Activated naive CD8-positive, alpha-beta T cell (primary cell): ENCODE data around the gene CDK11A.
"Not testable (repeated sequence)": the region's sequence is repeated elsewhere in the genome, so short reads cannot be mapped to it uniquely, and the experiment has no call there.

Experiments
- H3K27ac Mint-ChIP-seq: one replicate; pipeline ENCODE4 v1.8.0; 2021; ENCODE audit warnings: mixed read lengths
- H3K27me3 Mint-ChIP-seq: one replicate; pipeline ENCODE4 v1.8.0; 2021; ENCODE audit warnings: mixed read lengths
- H3K36me3 Mint-ChIP-seq: one replicate; pipeline ENCODE4 v1.8.0; 2021; ENCODE audit warnings: mixed read lengths
- H3K4me1 Mint-ChIP-seq: one replicate; pipeline ENCODE4 v1.8.0; 2021; ENCODE audit warnings: low read depth, mixed read lengths
- H3K4me3 Mint-ChIP-seq: one replicate; pipeline ENCODE4 v1.8.0; 2021; ENCODE audit warnings: mild to moderate bottlenecking, mixed read lengths
- H3K9me3 Mint-ChIP-seq: one replicate; pipeline ENCODE4 v1.8.0; 2021; ENCODE audit warnings: low read depth, mixed read lengths

The CDK11A gene

GRCh38 chr1:1758059-1758621, 34.0 kb upstream of the CDK11A start:
- Mint-ChIP-seq H3K9me3 (no peaks in the 10 kb centered on the region), H3K36me3 (no peaks in the 10 kb centered on the region), H3K27me3 (no peaks in the 10 kb centered on the region), H3K4me3 (no peak overlapping the region), H3K4me1 (no peaks in the 10 kb centered on the region), H3K27ac (no peak overlapping the region)

- Mint-ChIP-seq H3K36me3 (no peaks in the 10 kb centered on the region), H3K27me3 (no peaks in the 10 kb centered on the region), H3K9me3 (no peaks in the 10 kb centered on the region), H3K27ac (no peak overlapping the region), H3K4me1 (no peaks in the 10 kb centered on the region), H3K4me3 (no peak overlapping the region)
These were observed 33.4 kb upstream of the CDK11A start for GRCh38 chr1:1757422-1758058.

DNA sequence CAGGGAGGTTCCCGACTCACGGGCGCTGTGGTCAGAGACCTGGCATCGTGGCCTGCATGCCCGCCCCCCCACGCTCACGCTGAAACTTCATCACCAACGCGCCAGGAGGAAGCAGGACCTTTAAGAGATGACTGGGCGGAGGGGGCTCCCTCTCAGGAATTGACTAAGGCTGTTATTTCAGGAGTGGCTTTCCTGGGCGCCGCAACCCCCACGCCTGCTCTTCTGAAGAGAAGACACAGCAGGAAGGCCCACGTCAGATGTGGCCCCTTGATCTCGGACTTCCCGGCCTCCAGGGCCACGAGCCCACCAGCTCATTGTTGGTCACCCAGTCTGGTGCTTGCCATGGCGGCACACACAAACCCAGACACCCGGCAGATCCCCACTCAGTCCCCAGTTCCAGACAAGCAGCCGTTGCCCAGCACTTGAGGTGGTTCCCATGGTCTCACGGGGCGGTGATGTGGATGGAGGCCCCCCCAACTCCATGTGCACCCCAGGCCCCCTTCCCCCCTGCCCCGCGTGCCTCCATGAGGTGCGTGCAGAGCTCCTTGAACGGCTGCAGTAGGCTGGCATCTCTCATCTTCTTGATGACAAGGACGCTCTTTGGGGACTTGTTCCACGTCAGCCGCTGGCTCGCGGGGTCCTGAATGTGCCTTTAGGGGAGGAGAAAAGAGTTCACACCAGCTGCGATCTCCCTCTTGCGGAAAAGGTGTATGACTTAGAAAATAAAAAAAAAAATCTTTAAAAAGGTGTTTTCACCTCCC, 32.7 kb upstream of the CDK11A start:
- H3K36me3 Mint-ChIP-seq: no peaks in the 10 kb centered on the region
- no peaks in the 10 kb centered on the region for H3K9me3 Mint-ChIP-seq
- no peak overlapping the region for H3K27ac Mint-ChIP-seq
- H3K4me1 Mint-ChIP-seq: no peaks in the 10 kb centered on the region
- no peaks in the 10 kb centered on the region for H3K27me3 Mint-ChIP-seq
- H3K4me3 Mint-ChIP-seq: no peak overlapping the region

DNA sequence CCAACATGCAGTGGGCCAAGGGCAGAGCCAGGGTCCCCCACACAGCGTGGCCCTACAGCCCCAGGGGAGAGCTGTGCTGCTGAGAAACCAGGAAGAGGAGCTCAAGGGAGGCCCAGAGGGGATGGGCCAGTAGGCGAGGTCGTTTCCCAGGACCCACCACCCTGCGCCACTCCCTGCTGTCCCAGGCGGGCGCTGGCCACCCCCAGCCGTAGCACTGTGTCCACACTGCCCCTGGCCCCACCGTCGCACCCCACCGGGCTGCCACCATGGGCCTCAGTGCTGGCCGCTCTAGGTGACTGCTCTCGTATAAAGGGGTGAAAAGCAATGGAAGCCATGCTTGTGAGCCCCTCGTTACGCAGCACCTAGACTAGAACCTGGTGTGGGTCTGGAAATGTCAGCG, 31.7 kb upstream of the CDK11A start:
- no peak overlapping the region for H3K27ac Mint-ChIP-seq
- H3K27me3 Mint-ChIP-seq: no peaks in the 10 kb centered on the region
- no peaks in the 10 kb centered on the region for H3K4me1 Mint-ChIP-seq
- H3K36me3 Mint-ChIP-seq: no peaks in the 10 kb centered on the region
- H3K9me3 Mint-ChIP-seq: no peaks in the 10 kb centered on the region
- H3K4me3 Mint-ChIP-seq: no peak overlapping the region

DNA sequence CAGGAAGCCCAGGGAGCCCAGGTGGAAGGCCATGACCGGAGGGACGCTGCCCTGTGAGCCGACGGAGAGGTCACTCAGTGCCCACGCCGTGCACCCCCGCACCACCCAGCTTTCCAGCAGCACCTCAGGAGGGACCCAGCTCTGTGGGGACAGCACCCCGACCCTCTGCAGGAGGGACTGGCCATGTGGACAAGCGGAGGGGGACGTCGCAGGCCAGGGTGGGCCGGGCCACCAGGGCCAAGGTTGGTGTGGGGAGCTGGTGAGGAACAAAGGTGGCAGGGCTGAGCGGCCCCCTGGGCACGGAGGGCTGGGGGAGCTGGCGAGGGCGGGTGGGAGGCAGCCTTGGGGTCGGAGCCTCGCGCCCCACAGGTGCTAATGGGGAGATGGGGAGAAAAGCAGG, 31.3 kb upstream of the CDK11A start:
- Mint-ChIP-seq H3K27me3 (no peaks in the 10 kb centered on the region), H3K36me3 (no peaks in the 10 kb centered on the region), H3K9me3 (no peaks in the 10 kb centered on the region), H3K27ac (no peak overlapping the region), H3K4me1 (no peaks in the 10 kb centered on the region), H3K4me3 (no peak overlapping the region)

DNA sequence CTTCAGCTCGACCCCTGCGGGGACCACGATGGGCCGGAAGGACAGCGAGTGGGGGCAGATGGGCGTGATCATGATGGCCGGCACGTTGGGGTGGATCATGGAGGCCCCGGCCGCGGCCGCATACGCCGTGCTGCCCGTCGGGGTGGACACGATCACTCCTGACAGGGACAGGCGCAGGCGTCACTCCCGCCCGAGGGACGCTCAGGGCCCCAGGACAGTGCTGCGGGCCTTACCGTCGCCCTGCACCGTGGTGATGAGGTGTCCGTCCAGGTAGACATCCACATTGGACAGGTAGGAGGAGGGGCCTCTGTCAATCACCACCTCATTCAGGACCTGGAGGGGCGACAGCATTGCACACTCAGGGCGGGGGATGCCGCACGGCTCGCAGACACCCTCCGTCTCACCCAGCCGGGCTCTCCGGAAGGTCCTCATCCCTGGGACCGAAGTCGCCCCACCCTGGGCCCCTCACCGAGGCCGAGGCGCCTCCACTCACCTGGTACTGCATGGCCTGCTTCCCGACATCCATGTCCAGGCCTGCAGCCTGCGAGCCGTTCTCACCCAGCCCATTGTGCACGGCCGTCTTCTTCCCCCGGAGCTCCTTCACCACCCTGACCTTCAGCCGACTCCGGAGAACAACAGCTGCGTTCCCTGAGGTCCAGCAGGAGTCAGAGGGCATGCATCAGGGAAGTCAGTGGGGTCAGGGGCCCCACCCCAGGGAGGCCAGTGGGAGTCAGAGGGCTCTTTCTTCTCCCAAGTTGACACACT, 30.1 kb upstream of the CDK11A start:
- no peaks in the 10 kb centered on the region for H3K36me3 Mint-ChIP-seq
- H3K4me1 Mint-ChIP-seq: no peaks in the 10 kb centered on the region
- no peak overlapping the region for H3K27ac Mint-ChIP-seq
- no peaks in the 10 kb centered on the region for H3K9me3 Mint-ChIP-seq
- no peaks in the 10 kb centered on the region for H3K27me3 Mint-ChIP-seq
- no peak overlapping the region for H3K4me3 Mint-ChIP-seq

DNA sequence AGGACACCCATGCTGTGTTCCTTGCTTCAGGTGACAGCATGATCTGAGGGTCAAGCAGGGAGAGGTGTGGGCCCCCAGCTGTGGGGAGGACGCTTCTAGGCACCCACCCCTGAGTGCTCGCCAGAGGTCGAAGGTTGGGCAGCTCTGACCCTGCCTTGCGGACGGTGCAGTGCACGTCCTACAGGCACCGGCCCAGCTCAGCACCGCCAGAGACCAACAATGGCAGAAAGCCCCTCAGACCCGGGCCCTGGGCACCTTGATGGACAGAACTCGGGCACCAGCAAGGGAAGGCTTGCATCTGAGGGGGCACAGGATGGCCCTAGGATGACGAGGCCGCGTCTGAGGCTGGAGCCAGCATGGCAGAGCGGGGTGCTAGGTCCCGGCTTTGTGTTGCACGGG, 29.4 kb upstream of the CDK11A start:
- Mint-ChIP-seq H3K36me3 (no peaks in the 10 kb centered on the region), H3K9me3 (no peaks in the 10 kb centered on the region), H3K4me1 (no peaks in the 10 kb centered on the region), H3K4me3 (no peak overlapping the region), H3K27ac (no peak overlapping the region), H3K27me3 (no peaks in the 10 kb centered on the region)

GRCh38 chr1:1752636-1753606, 28.8 kb upstream of the CDK11A start:
- no peak overlapping the region for H3K27ac Mint-ChIP-seq
- no peaks in the 10 kb centered on the region for H3K27me3 Mint-ChIP-seq
- no peaks in the 10 kb centered on the region for H3K36me3 Mint-ChIP-seq
- H3K4me1 Mint-ChIP-seq: peaks cover 2% of the 10 kb centered on the region
- no peak overlapping the region for H3K4me3 Mint-ChIP-seq
- no peaks in the 10 kb centered on the region for H3K9me3 Mint-ChIP-seq

- Mint-ChIP-seq H3K27ac (no peak overlapping the region), H3K9me3 (no peaks in the 10 kb centered on the region), H3K4me1 (peaks cover 2% of the 10 kb centered on the region), H3K4me3 (no peak overlapping the region), H3K27me3 (no peaks in the 10 kb centered on the region), H3K36me3 (no peaks in the 10 kb centered on the region)
These were observed 28.0 kb upstream of the CDK11A start for GRCh38 chr1:1752190-1752589.

- H3K36me3 Mint-ChIP-seq, H3K27me3 Mint-ChIP-seq, H3K27ac Mint-ChIP-seq, H3K4me1 Mint-ChIP-seq, H3K9me3 Mint-ChIP-seq, H3K4me3 Mint-ChIP-seq: not testable (repeated sequence)
These were observed 25.8 kb upstream of the CDK11A start for GRCh38 chr1:1749941-1750340.

DNA sequence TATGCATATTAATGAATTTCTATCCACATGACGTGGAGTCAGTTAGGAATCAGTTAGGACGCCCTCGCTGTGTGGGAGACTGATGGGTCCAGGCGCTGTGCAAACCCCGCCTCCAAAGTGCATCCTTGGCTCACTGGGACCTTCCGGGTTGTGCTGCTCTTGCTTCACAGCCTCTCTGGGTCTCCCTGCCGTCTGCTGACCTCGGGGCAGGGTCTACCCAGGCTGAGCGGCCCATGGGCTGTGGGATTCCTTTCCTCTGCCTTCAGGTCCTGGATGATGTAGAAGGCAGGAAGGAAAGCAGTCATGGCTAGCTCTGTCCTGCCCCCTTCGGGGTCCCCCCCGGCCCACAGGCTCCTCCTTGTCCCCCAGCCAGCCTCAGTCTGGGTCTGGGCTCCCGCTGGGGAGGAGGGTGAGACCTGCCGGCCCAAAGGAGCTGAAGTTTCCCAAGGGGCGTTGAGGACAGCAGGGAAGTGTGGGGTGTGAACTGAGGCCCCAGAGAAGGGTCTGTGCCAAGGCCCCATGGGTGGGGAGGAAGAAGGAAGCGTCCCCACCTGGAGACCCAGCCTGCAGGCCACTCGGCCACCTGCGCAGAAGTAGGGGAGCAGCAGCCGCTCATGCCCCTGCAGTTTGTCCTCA, 24.6 kb upstream of the CDK11A start:
- no peak overlapping the region for H3K27ac Mint-ChIP-seq
- H3K4me3 Mint-ChIP-seq: no peak overlapping the region
- H3K27me3 Mint-ChIP-seq: no peaks in the 10 kb centered on the region
- H3K4me1 Mint-ChIP-seq: peaks cover 2% of the 10 kb centered on the region
- no peaks in the 10 kb centered on the region for H3K9me3 Mint-ChIP-seq
- H3K36me3 Mint-ChIP-seq: no peaks in the 10 kb centered on the region

GRCh38 chr1:1746566-1746909, 22.4 kb upstream of the CDK11A start:
- H3K4me1 Mint-ChIP-seq, H3K27me3 Mint-ChIP-seq, H3K9me3 Mint-ChIP-seq, H3K27ac Mint-ChIP-seq, H3K36me3 Mint-ChIP-seq: not testable (repeated sequence)
- peak overlapping the region; percentile 76 for H3K4me3 Mint-ChIP-seq

DNA sequence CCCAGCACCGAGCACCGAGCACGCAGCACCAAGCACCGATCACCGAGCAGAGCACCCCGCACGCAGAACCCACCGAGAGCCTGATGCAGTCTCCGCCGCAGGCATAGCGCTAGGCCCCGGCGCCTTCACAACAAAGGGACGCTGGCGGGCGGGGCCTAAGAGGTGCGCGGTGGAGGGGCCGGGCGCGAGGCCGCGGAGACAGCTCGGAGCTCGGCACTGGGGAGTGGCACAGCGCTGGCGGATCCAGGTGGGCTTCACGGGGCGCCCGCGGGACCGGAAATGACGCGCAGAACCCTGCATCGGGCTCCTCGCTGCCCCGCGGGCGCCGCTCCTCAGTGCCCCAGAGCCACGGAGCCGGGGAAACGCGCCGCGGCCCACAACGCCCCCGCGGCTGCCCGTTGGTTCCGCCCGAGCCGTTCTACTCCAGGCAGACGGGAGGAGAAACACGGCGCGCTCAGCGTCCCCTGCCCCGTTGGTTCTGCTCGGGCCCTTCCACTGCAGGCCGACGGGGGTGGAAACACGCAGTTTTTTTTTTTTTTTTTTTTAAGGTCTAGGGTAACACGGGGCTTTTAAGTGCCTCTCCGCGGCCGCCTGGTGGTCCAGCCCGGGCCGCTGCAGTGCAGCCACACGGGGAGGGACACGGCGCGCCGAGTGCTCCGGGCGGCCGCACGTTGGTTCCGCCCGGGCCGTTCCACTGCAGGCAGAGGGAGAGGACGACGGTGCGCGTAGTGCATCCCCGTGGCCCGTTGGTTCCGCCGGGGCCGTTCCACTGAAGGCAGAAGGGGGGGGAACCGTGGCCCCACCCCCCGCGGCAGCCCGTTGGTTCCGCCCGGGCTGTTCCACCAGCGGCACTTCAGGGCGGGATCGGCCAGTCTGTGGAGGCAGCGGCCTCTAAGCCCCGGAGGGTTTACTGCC, 21.8 kb upstream of the CDK11A start:
- Mint-ChIP-seq H3K4me3 (peak overlapping the region; percentile 76), H3K27ac (peak overlapping the region; percentile 88)
- H3K36me3 Mint-ChIP-seq, H3K4me1 Mint-ChIP-seq, H3K9me3 Mint-ChIP-seq, H3K27me3 Mint-ChIP-seq: not testable (repeated sequence)
